ENCODE results near the gene WFDC5.

WFDC5 gene

DNA sequence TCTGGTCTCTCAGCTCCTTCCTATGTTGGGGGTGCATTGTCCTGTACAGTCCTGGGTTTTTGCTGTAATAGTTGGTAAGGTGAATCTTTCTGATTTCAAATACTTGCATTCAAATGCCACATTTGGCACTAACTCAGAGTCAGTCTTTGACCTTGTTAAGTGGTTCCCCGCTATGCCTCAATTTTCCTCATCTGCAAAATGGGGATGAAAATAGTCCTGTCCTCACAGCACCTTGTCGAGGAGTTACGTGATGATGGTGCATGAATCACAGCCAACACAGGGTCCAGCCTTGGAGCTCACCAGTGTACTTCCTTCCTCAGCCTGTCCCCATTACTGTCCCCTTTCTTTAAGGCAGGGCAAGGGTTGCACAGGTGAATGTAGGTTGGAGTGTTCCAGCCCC lies 1.1 kb downstream of the WFDC5 start:
- DNase-seq: no peak

DNA sequence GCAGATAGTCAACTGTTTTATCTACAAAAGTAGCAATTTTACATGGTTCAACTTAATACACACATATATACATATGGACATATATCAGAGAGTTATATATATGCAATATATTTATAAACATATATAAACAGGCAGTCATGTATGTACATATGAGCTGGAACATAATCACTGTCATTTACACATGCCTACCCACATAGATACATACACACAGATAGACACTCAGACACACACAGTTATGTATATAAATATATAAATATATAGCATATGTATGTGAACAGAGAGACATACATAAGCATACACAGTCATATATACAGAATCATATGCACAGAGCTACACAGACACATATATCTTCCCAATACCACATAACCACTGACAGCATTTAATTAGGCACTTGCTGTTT lies 2.2 kb downstream of the WFDC5 start:
- no peak for DNase-seq

DNA sequence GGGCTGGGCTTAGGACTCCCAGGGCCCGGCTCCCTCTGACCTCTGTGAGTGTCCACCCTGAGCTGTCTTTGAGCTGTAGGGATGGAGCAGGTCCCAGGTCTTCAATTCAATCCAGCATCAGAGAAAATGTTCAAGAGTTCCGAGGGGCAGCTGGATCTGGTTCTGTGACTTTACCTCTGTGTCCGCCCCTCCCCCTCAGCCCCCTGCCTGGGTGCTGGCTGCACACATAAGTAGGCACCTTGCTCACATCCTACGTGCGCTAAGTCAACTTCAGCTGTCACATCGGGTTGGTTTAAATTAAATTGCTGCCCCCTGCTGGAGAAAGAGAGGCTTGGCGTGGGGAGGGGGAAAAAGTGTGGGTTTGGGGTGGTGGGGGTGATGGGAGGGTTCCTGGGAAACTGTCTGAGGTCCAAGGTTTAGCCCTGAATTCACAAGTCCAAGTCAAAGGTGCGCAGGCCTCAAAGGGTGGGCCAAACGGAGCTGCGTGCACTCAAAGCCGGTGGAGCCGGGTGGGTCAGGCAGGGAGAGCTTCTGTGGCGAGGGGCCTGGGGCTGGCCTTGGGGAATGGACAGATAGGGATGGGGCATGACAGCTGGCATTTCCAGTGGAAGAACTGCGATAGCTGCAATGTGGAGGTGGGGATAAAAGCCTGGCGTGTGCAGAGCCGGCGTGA lies 3.0 kb downstream of the WFDC5 start:
- DNase-seq: no peak

DNA sequence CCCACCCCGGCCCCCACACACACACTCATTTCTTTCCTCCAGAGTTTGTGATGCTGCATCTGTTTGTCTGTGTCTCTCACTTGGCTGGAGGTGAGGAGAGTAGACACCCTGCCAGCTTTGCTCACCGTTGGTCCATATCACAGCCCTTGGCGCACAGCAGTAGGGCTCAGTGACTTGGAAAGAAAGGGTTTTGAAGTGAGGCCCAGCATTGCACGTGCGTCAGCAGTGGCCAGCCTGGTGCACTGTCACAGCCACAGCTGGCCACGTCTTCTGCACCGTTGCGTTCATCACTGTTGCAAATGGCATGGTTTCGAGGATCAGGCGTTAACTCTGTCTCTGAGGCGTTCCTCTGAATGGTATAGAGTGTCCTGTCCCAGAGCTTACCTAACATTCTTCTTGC lies 3.7 kb downstream of the WFDC5 start:
- DNase-seq: no peak

- DNase-seq: no peak
Measured at GRCh38 chr20:45110301-45110700, 4.7 kb downstream of the WFDC5 start.

- no peak for DNase-seq
Measured at GRCh38 chr20:45109634-45110033, 5.3 kb downstream of the WFDC5 start.

DNA sequence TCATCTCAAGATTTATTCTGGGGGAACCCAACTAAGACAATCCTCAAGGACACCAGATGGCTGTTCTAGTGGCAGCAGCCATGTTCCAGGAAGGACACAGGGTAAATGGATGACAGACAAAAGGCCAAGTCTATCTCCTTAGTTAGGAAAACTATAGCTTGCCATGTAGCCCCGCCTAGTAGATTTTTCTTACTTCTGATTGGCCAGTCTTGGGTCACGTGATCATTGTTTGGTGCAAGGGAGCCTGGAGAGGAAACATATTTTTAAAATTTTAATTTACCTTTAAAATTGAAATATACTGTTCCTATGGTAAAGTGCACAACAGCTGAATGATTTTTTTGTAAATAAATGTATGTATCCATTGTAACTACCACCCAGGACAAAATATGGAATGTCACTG lies 9.7 kb downstream of the WFDC5 start:
- no peak for DNase-seq

GRCh38 chr20:45104786-45105185 lies 10.2 kb downstream of the WFDC5 start:
- DNase-seq: no peak

DNA sequence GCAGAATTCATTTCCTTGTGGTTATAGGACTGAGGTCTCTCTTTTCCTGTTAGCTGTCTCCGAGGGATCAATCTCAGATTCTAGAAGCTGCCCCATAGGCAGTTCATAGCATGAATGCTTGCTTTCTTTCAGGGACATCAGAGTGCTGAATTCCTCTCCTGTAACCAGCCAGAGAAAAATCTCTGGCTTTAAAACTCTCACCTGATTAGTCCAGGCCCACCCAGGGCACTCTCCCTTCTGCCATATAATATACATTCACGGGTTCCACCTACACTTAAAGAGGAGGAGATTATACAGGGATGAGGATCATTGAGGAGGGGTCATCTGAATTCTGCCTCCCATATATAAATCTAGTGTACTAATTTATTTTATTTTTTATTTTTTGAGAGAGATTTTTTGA lies 11.9 kb downstream of the WFDC5 start:
- DNase-seq: no peak

- no peak for DNase-seq
Measured at GRCh38 chr20:45101333-45101850, 13.6 kb downstream of the WFDC5 start.

GRCh38 chr20:45100563-45101245 lies 14.3 kb downstream of the WFDC5 start, which contains the start of gene KCNS1:
Gene KCNS1, minus strand, starts transcription at chr20:45101127. Its CDS starts 1,891 bp downstream, at chr20:45099236.
- no peak for DNase-seq

GRCh38 chr20:45098103-45098773 lies 16.7 kb downstream of the WFDC5 start:
- no peak for DNase-seq

DNA sequence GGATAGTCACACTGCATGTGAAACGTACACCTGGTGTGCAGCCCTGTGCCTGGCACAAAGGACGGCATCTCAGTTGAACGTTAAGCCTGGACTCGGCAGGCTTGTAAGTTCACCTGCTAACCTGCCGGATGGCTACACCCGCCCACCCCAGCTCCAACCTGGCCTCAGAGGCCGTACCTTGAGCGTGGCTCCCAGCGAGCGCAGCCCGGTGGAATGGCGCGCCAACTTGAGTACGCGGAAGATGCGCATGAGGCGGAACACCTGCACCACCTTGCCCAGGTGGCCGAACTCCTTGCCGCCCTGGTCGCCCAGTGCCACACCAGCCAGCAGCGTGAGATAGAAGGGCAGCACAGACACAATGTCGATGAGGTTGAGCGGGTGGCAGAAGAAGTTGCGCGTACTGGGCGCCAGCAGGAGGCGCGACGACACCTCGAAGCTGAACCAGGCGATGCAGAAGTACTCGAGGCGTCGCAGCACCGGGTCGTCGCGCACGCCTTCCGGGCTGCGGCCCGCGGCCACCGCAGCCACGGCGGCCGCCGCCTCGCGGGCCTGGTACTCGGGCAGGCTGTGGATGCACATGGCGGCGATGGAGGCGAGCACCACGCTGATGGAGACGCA lies 17.4 kb downstream of the WFDC5 start:
- DNase-seq: no peak

DNA sequence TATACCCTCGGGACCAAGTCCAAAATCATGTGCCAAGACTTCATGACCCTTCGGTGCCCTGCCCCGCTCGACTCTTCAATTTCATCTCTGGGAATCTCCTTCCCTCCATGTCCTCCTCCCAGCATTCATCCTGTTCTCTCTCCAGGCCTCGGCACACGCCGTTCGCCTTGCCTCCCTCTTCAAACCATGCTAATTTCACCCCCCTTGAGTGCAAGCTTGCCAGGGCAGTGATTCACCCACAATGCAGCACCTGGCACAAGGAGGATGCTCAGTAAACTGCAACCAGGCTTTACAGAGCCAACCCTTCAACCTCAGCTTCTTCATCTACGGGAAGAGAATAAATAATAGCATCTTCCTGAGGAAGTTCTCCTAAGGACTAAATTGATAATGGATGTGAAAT lies 18.2 kb downstream of the WFDC5 start:
- no peak for DNase-seq

GRCh38 chr20:45095805-45096238 lies 19.2 kb downstream of the WFDC5 start:
- no peak for DNase-seq

GRCh38 chr20:45094864-45095574 lies 20.0 kb downstream of the WFDC5 start:
- DNase-seq: no peak

DNA sequence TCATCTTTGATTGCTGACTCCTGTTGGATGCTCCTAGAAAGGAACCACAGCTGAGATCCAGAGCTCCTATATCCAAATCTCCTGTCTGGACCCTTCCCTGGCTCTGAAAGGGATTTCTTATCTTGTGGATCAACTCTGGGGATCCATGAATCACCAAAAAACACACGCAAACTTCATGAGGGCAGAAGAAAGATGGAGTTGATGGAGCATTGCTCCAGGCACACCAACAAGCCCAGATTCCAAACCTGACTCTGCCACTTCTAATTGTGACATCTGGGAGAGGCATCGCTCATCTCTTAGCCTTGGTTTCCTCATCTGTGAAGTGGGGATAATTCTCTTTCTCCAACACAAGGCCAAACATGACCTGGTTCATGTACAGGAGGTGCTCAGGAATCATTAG lies 20.8 kb downstream of the WFDC5 start:
- no peak for DNase-seq

DNA sequence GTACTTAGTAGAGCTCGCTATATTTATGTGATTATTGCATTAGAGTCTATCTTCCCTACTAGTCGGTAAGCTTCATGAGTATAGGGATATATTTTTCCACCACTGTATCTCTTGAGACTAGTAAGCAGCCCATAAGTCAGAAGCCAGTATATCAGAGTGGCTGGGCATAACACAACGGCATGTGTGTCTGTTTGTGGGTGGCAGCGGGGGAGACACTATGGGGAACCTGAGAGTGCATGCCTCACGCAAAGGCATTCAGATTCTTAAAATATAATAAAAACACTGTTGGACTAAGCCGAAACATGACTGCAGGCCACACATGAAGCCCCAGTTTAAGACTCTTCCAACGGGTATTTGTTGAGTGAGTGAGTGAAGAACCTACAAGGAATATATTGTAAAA lies 22.1 kb downstream of the WFDC5 start:
- no peak for DNase-seq

- DNase-seq: no peak
Measured at GRCh38 chr20:45091366-45091765, 23.6 kb downstream of the WFDC5 start.

DNA sequence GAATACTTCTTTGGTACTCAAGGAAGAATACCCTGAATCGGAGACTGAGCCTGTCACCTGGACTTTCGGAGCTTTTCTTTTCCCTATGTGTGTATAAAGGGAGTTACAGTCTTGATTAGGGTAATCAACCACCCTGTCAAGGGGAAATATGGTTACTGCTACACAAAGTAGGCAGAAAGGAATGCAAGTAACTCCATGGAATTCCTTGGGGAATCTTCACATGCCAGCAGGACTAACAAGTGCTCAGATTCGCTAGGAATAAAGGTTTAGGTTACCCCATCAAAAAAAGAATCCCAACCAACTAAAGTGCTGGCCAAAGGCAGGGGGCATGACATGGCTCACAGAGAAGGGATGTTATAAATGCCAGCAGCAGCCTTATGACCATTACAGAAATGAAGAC lies 24.5 kb downstream of the WFDC5 start:
- DNase-seq: no peak

GRCh38 chr20:45088247-45088646 lies 26.7 kb downstream of the WFDC5 start:
- no peak for DNase-seq

GRCh38 chr20:45087814-45088213 lies 27.2 kb downstream of the WFDC5 start:
- no peak for DNase-seq

Data from NCI-H1436 treated with DMSO at 0.1 percent for 48 hours (cell line).